Neural cell (in vitro differentiated cells): ENCODE results near the gene DNAI1. TPM values are rescaled to one million over a fixed set of nuclear protein-coding genes. Genes with fewer than 3 reads are reported as not detected.

Experiments used
- H2AFZ ChIP-seq: fragments of 200-600, 300-800 bp; sonication (generic), shearing (Covaris generic); 2 replicates; pipeline ENCODE4 v1.6.0; 2014; ENCODE audit warnings: low read depth, mild to moderate bottlenecking, antibody characterized with exemption, low read length, moderate library complexity
- H3F3A ChIP-seq: fragments of 200-600 bp; shearing (Covaris generic); 2 replicates; pipeline ENCODE4 v1.6.1; 2016; ENCODE audit warnings: mild to moderate bottlenecking, moderate library complexity, mixed read lengths, antibody characterized with exemption, low read length; ENCODE audit not compliant: insufficient read depth, poor library complexity, severe bottlenecking
- H3K27ac ChIP-seq: fragments of 200-600, 300-800 bp; sonication (generic), shearing (Covaris generic); 2 replicates; pipeline ENCODE4 v1.5.1; 2014; ENCODE audit warnings: mild to moderate bottlenecking, low read length, moderate library complexity
- H3K27me3 ChIP-seq: fragments of 300-800, 200-600 bp; sonication (generic), shearing (Covaris generic); 2 replicates; pipeline ENCODE4 v1.6.0; 2014; ENCODE audit warnings: mild to moderate bottlenecking, low read depth, low read length, moderate library complexity; ENCODE audit not compliant: insufficient read depth
- H3K36me3 ChIP-seq: fragments of 300-800, 200-600 bp; sonication (generic), shearing (Covaris generic); 2 replicates; pipeline ENCODE4 v1.5.1; 2014; ENCODE audit warnings: mild to moderate bottlenecking, antibody characterized with exemption, low read length, moderate library complexity; ENCODE audit not compliant: insufficient read depth
- H3K4me2 ChIP-seq: fragments of 300-800, 200-600 bp; sonication (generic), shearing (Covaris generic); 2 replicates; pipeline ENCODE4 v1.6.0; 2014; ENCODE audit warnings: mild to moderate bottlenecking, low read length
- H3K4me3 ChIP-seq: fragments of 300-800, 200-600 bp; sonication (generic), shearing (Covaris generic); 2 replicates; pipeline ENCODE4 v1.5.1; 2014; ENCODE audit warnings: mild to moderate bottlenecking, low read length, moderate library complexity
- H3K79me2 ChIP-seq: fragments of 200-600 bp; shearing (Covaris generic); replicated peaks from 2 replicates; pipeline ENCODE4 v1.6.0; 2014; ENCODE audit warnings: mild to moderate bottlenecking, low read length, moderate library complexity; ENCODE audit not compliant: insufficient read depth
- H3K9ac ChIP-seq: fragments of 300-800, 200-600 bp; sonication (generic), shearing (Covaris generic); 2 replicates; pipeline ENCODE4 v1.6.1; 2016; ENCODE audit warnings: mild to moderate bottlenecking, low read length, mixed read lengths
- H3K9me2 ChIP-seq: fragments of 200-600 bp; shearing (Covaris generic); 2 replicates; pipeline ENCODE4 v1.6.1; 2016; ENCODE audit warnings: mild to moderate bottlenecking, low read length, mixed read lengths; ENCODE audit not compliant: insufficient read depth
- H3K9me3 ChIP-seq: fragments of 200-600, 300-800 bp; sonication (generic), shearing (Covaris generic); 2 replicates; pipeline ENCODE4 v1.6.1; 2016; ENCODE audit warnings: mild to moderate bottlenecking, mixed run types, low read length, moderate library complexity, mixed read lengths
- H4K20me1 ChIP-seq: fragments of 200-600 bp; shearing (Covaris generic); 2 replicates; pipeline ENCODE4 v1.6.1; 2016; ENCODE audit warnings: mild to moderate bottlenecking, mixed run types; ENCODE audit not compliant: insufficient read depth
- CTCF ChIP-seq: fragments of 450-650 bp; IDR thresholded peaks from 2 replicates; pipeline ENCODE4 v1.5.1; 2014; ENCODE audit warnings: antibody characterized with exemption, mild to moderate bottlenecking, moderate library complexity; ENCODE audit not compliant: poor library complexity, severe bottlenecking
- EP300 ChIP-seq: fragments of 450-650 bp; conservative IDR thresholded peaks from 2 replicates; pipeline ENCODE4 v1.6.1; 2014; ENCODE audit warnings: antibody characterized with exemption, mild to moderate bottlenecking, moderate library complexity; ENCODE audit not compliant: poor library complexity, severe bottlenecking
- EZH2 ChIP-seq: fragments of 200-600, 300-800 bp; shearing (Covaris generic), sonication (generic); IDR thresholded peaks from 2 replicates; pipeline ENCODE4 v1.6.1; 2014; ENCODE audit warnings: antibody characterized with exemption, low read length, borderline replicate concordance, mild to moderate bottlenecking; ENCODE audit not compliant: insufficient read depth, poor library complexity, severe bottlenecking
- MXI1 ChIP-seq: fragments of 450-650 bp; conservative IDR thresholded peaks from 2 replicates; pipeline ENCODE4 v1.6.1; 2014; ENCODE audit warnings: antibody characterized with exemption, mild to moderate bottlenecking; ENCODE audit not compliant: poor library complexity, severe bottlenecking
- POLR2AphosphoS5 ChIP-seq: IDR thresholded peaks from 2 replicates; pipeline ENCODE4 v1.6.1; 2012
- RAD21 ChIP-seq: fragments of 450-650 bp; conservative IDR thresholded peaks from 2 replicates; pipeline ENCODE4 v1.6.1; 2014; ENCODE audit warnings: antibody characterized with exemption, mild to moderate bottlenecking, moderate library complexity
- REST ChIP-seq: IDR thresholded peaks from 2 replicates; pipeline ENCODE4 v1.6.1; 2012; ENCODE audit warnings: borderline replicate concordance
- SMC3 ChIP-seq: fragments of 450-650 bp; conservative IDR thresholded peaks from 2 replicates; pipeline ENCODE4 v1.6.1; 2014; ENCODE audit warnings: antibody characterized with exemption, mild to moderate bottlenecking, moderate library complexity; ENCODE audit not compliant: poor library complexity
- TAF1 ChIP-seq: IDR thresholded peaks from 2 replicates; pipeline ENCODE4 v1.6.1; 2012; ENCODE audit warnings: low read depth
- polyA plus RNA-seq: library from polyadenylated mRNA; depleted of rRNA; stranded (reverse); fragments of >200 nt; gene quantifications from 2 replicates; pipeline ENCODE4 v1.2.3, GENCODE V29; 2014

The DNAI1 gene
- polyA plus RNA-seq, 1 donor from 2014 or later = 0.99 TPM

DNA sequence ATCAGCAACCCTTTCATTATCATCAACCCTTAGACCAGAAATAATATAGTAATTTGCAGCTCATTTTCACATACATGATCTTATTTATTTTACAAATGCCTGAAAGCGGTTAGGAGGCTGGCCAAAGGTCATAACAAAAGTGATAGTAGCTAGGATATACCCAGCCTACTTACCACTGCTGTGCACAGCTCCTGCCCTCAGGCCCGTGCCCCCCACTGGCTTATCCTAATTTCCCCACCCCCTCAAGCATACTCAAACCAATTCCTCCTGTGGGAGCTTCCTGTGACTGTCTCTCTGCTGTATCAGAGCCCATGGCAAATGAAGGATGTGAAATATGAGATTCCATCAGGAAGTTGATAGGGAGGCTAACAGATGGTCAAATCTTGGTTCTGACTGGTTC lies 15.1 kb upstream of the DNAI1 start:
- no peaks in the 10 kb centered on the region for H4K20me1 ChIP-seq
- no peaks in the 10 kb centered on the region for H3K9me3 ChIP-seq
- no peaks in the 10 kb centered on the region for H3K9me2 ChIP-seq
- no peaks in the 10 kb centered on the region for H3F3A ChIP-seq
- H3K4me2 ChIP-seq = no peak overlapping the region
- no peak overlapping the region for H3K27ac ChIP-seq
- TF ChIP-seq CTCF = no peak
- no peak for TF ChIP-seq RAD21
- no peak for TF ChIP-seq REST
- no peak for TF ChIP-seq POLR2AphosphoS5
- no peak for TF ChIP-seq SMC3
- no peak for TF ChIP-seq MXI1
- no peak for TF ChIP-seq EP300
- TF ChIP-seq EZH2 = no peak
- TF ChIP-seq TAF1 = no peak
- peaks cover 4% of the 10 kb centered on the region for H3K36me3 ChIP-seq
- H3K9ac ChIP-seq = no peak overlapping the region
- H3K27me3 ChIP-seq = no peaks in the 10 kb centered on the region
- no peak overlapping the region for H3K4me3 ChIP-seq
- H3K79me2 ChIP-seq = peaks cover 6% of the 10 kb centered on the region
- no peak overlapping the region for H2AFZ ChIP-seq

DNA sequence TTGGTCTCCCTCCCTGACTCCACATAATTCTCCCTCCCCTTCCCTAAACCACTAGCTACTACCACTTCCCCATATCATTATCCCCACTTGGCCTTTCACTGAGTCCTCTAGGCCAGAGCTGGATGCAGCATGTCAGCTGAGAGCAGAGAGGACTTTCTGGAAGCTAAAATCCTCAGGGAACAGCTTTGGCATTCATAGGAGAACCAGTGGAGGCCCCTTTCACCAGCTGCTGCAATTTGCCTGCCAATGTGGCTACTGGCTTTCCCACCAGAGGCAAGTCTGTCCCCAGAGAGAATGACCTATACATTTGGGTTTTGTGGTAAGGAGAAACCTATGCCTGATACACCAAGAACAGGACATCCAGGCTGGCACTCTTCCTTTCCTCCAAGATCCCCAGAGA lies 14.6 kb upstream of the DNAI1 start:
- H3K4me2 ChIP-seq = no peak overlapping the region
- peaks cover 6% of the 10 kb centered on the region for H3K79me2 ChIP-seq
- H3K4me3 ChIP-seq = no peak overlapping the region
- H3K9ac ChIP-seq = no peak overlapping the region
- H3K36me3 ChIP-seq = peaks cover 4% of the 10 kb centered on the region
- no peak for TF ChIP-seq EP300
- no peak for TF ChIP-seq EZH2
- no peak for TF ChIP-seq REST
- TF ChIP-seq POLR2AphosphoS5 = no peak
- no peak for TF ChIP-seq TAF1
- TF ChIP-seq MXI1 = no peak
- TF ChIP-seq CTCF = no peak
- no peak for TF ChIP-seq SMC3
- TF ChIP-seq RAD21 = no peak
- no peak overlapping the region for H3K27ac ChIP-seq
- no peaks in the 10 kb centered on the region for H3K9me2 ChIP-seq
- H2AFZ ChIP-seq = no peak overlapping the region
- no peaks in the 10 kb centered on the region for H3F3A ChIP-seq
- H4K20me1 ChIP-seq = no peaks in the 10 kb centered on the region
- H3K27me3 ChIP-seq = no peaks in the 10 kb centered on the region
- no peaks in the 10 kb centered on the region for H3K9me3 ChIP-seq
